ENCODE measurements around the gene CUL5. TPM values are rescaled to one million over a fixed set of nuclear protein-coding genes. Genes with fewer than 3 reads are reported as not detected.

Gene CUL5
- total RNA-seq, 4 donors from 2014 or later = 23.8 to 33.6 (median 27.7) TPM

DNA sequence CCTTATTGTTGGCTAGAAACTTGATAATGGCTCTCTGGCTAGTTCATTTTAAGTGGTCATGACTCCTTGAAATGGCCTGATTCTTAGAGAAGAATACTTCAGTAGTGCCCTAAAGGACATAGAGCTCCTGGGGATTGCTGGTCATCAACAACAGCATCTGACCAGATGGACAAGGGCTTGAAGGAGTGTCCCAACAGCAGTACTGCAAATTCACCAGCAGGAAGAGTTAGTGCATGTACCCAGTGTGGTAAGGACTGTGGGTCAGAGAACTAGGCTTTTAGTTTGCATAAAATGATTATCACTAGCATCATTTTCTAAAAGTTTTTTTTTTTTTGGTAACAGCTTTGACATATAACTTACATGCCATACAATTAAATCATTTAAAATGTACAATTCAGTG is 39.5 kb upstream of the CUL5 start:
- Histone ChIP-seq H3K36me3 (no peaks in the 10 kb centered on the region), H3K4me1 (no peaks in the 10 kb centered on the region), H3K27ac (no peak overlapping the region), H3K4me3 (no peak overlapping the region), H3K9me3 (no peaks in the 10 kb centered on the region), H3K27me3 (no peaks in the 10 kb centered on the region)
- intact Hi-C loops (cut with DNase I; ENCODE audit: low total_unique reads) = no loop called here
- TF ChIP-seq, protein P1, sequence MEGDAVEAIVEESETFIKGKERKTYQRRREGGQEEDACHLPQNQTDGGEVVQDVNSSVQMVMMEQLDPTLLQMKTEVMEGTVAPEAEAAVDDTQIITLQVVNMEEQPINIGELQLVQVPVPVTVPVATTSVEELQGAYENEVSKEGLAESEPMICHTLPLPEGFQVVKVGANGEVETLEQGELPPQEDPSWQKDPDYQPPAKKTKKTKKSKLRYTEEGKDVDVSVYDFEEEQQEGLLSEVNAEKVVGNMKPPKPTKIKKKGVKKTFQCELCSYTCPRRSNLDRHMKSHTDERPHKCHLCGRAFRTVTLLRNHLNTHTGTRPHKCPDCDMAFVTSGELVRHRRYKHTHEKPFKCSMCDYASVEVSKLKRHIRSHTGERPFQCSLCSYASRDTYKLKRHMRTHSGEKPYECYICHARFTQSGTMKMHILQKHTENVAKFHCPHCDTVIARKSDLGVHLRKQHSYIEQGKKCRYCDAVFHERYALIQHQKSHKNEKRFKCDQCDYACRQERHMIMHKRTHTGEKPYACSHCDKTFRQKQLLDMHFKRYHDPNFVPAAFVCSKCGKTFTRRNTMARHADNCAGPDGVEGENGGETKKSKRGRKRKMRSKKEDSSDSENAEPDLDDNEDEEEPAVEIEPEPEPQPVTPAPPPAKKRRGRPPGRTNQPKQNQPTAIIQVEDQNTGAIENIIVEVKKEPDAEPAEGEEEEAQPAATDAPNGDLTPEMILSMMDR (IDR thresholded peaks at IDR 0.05) = no peak
- no peak for TF ChIP-seq POLR2AphosphoS5 (IDR thresholded peaks at IDR 0.05)
- TF ChIP-seq EP300 (IDR thresholded peaks at IDR 0.05; ENCODE audit: low read depth) = no peak
- TF ChIP-seq POLR2A (IDR thresholded peaks at IDR 0.05) = no peak
- in situ Hi-C loops (cut with MboI; ENCODE audit: low pct_ligation_motif_present in 1 of 4, low pct_unique_long_range_greater_than_20kb in 1 of 4, low sequenced_read_pairs in 3 of 4) = no loop called here
- no peak for DNase-seq

DNA sequence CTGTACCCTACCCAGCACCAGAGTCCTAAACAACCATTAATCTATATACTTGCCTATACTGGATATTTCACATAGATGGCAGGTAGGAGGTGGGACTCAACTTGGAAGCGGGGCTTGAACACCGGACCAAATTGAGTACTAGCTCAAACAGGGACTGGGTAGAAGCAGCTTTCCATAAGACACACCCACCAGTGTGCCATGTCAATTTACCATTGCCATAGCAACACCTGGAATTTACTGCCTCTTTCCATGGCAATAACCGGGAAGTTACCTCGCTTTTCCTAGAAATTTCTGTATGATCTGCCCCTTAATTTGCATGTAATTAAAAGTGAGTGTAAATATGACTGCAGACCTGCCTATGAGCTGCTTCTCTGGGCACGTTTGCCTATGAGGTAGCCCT is 38.6 kb upstream of the CUL5 start:
- Histone ChIP-seq H3K4me1 (no peaks in the 10 kb centered on the region), H3K4me3 (no peak overlapping the region), H3K27me3 (no peaks in the 10 kb centered on the region), H3K9me3 (no peaks in the 10 kb centered on the region), H3K36me3 (no peaks in the 10 kb centered on the region), H3K27ac (no peak overlapping the region)
- in situ Hi-C loops (cut with MboI; ENCODE audit: low pct_ligation_motif_present in 1 of 4, low pct_unique_long_range_greater_than_20kb in 1 of 4, low sequenced_read_pairs in 3 of 4) = no loop called here
- TF ChIP-seq EP300 (IDR thresholded peaks at IDR 0.05; ENCODE audit: low read depth) = no peak
- no peak for TF ChIP-seq POLR2AphosphoS5 (IDR thresholded peaks at IDR 0.05)
- intact Hi-C loops (cut with DNase I; ENCODE audit: low total_unique reads) = no loop called here
- 72% methylated on average over 5 of the region's 5 CpGs; no CpG with 5 or more reads in 1 of the 2 donors for WGBS, 2 donors (ENCODE audit: low coverage in 1 of 2)
- DNase-seq = no peak

DNA sequence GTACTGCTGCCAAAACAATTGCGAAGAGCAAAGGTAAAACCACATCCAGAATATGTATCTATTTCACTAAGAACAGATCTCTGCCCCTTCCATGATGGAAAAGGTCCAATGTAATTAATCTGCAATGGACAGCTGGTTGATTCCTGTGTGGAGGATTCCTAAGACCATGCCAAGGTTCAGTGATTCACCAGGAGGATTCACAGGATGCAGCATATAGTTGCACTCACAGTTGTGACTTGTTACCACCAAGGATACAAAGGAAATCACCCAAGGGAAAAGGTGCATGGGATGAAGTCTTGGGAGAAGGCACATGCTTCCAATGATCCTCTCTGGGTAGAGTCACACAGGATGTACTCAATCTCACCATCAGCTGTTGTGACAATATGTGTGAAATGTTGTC is 35.1 kb upstream of the CUL5 start:
- no peaks in the 10 kb centered on the region for H3K27me3 ChIP-seq
- 90% methylated on average over 1 of the region's 1 CpG; no CpG with 5 or more reads in 1 of the 2 donors for WGBS, 2 donors (ENCODE audit: low coverage in 1 of 2)
- TF ChIP-seq, protein P1 (IDR thresholded peaks at IDR 0.05) = no peak
- TF ChIP-seq POLR2A (IDR thresholded peaks at IDR 0.05) (no peak), POLR2AphosphoS5 (IDR thresholded peaks at IDR 0.05) (no peak), EP300 (IDR thresholded peaks at IDR 0.05; ENCODE audit: low read depth) (no peak)
- H3K36me3 ChIP-seq = no peaks in the 10 kb centered on the region
- H3K9me3 ChIP-seq = no peaks in the 10 kb centered on the region
- in situ Hi-C loops (cut with MboI; ENCODE audit: low pct_ligation_motif_present in 1 of 4, low pct_unique_long_range_greater_than_20kb in 1 of 4, low sequenced_read_pairs in 3 of 4) = no loop called here
- intact Hi-C loops (cut with DNase I; ENCODE audit: low total_unique reads) = no loop called here
- H3K27ac ChIP-seq = no peak overlapping the region
- no peak for DNase-seq
- no peak overlapping the region for H3K4me3 ChIP-seq
- no peaks in the 10 kb centered on the region for H3K4me1 ChIP-seq

DNA sequence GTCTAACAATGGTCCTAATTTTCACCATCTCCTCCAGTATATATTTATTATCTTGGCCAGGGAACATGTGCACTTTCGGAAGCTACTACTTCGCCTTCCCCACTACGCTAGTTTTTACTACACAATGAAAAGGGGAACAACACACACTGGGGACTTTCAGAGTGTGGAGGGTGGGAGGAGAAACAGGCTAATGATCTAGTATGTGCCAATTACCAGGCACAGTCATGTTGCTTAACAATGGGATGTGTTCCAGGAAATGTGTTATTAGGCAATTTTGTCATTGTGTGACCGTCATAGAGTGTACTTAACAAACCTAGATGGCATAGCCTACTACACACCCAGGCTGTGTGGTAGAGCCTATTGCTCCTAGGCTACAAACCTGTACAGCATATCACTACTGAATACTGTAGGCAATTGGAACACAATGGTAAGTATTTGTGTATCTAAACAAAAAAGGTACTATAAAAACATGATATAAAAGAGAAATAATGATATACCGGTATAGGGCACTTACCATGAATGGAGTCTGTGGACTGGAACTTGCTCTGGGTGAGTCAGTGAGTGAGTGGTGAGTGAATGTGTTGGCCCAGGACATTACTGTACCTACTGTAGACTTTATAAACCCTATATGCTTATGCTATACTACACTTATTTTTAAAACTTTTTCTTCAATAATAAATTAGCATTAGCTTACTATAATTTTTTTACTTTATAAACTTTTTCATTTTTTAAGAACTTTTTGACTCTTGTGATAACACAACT is 20.1 kb upstream of the CUL5 start:
- WGBS, 2 donors (ENCODE audit: low coverage in 1 of 2) = 75 to 97% methylated on average over 4 to 5 of the region's 5 CpGs
- Histone ChIP-seq H3K4me1 (no peaks in the 10 kb centered on the region), H3K27ac (no peak overlapping the region), H3K9me3 (no peaks in the 10 kb centered on the region), H3K36me3 (no peaks in the 10 kb centered on the region), H3K27me3 (no peaks in the 10 kb centered on the region), H3K4me3 (no peak overlapping the region)
- DNase-seq = no peak
- in situ Hi-C loops (cut with MboI; ENCODE audit: low pct_ligation_motif_present in 1 of 4, low pct_unique_long_range_greater_than_20kb in 1 of 4, low sequenced_read_pairs in 3 of 4) = no loop called here
- intact Hi-C loops (cut with DNase I; ENCODE audit: low total_unique reads) = no loop called here
- no peak for TF ChIP-seq EP300 (IDR thresholded peaks at IDR 0.05; ENCODE audit: low read depth)
- TF ChIP-seq POLR2A (IDR thresholded peaks at IDR 0.05) = no peak
- TF ChIP-seq POLR2AphosphoS5 (IDR thresholded peaks at IDR 0.05) = no peak
- TF ChIP-seq, protein P1 (IDR thresholded peaks at IDR 0.05) = no peak
